NCI-H69 (cell line): ENCODE results near the gene PTCRA.
A peak's percentile ranks its signal among the peaks of the same experiment; 100 is the strongest.

Source experiments
- DNase-seq: peaks from one replicate; lab custom pipeline; 2025; lab: John Stamatoyannopoulos, UW

PTCRA gene

DNA sequence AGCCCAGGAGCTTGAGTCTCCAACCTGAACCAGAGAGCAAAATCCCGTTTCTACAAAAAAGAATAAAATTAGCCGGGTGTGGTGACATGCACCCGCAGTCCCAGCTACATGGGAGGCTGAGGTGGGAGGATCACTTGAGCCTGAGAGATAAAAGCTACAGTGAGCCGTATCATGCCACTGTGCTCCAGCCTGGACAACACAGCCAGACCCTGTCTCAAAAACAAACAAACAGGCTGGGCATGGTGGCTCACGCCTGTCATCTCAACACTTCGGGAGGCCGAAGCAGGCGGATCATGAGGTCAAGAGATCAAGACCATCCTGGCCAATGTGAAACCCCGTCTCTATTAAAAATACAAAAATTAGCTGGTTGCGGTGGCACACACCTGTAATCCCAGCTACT lies 11.4 kb upstream of the PTCRA start:
- DNase-seq: no peak

DNA sequence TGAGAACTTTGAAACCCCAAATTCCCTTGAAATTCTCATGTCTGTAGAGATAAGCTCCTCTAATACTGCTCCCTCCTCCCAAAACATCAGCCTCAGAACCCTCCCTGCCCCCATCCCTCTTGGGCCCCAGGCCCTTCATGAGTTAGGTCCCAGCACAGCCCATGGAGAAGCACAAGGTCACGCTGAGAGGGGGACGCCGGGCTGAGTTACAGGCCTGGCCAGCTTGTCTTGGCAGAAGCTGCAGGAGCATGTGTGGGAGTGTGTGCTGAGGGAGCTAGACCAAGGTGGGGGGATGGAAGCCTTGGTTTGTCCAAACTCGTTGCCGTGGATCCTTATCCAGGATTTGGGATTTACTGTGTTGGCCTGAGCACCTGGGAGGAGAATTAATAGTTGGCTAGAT lies 8.5 kb upstream of the PTCRA start:
- DNase-seq: no peak

- DNase-seq: no peak
Observed at GRCh38 chr6:42909835-42910234, 6.0 kb upstream of the PTCRA start.

GRCh38 chr6:42911171-42912021 lies 4.5 kb upstream of the PTCRA start:
- peak; percentile 71 for DNase-seq

DNA sequence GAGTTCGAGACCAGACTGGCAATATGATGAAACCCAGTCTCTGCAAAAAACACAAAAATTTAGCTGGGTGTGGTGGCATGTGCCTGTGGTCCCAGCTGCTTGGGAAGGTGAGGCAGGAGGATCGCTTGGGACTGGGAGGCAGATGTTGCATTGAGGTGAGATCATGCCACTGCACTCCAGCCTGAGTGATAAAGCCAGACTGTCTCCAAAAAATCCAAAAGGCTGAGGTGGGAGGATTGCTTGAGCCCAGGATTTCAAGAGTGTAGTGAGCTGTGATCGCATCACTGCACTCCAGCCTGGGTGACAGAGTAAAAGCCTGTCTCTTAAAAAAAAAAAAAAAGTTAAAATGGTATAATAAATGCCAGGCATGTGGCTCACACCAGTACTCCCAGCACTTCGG lies 1.3 kb upstream of the PTCRA start:
- no peak for DNase-seq

GRCh38 chr6:42916288-42916687 lies 435 bp downstream of the PTCRA start:
- no peak for DNase-seq

DNA sequence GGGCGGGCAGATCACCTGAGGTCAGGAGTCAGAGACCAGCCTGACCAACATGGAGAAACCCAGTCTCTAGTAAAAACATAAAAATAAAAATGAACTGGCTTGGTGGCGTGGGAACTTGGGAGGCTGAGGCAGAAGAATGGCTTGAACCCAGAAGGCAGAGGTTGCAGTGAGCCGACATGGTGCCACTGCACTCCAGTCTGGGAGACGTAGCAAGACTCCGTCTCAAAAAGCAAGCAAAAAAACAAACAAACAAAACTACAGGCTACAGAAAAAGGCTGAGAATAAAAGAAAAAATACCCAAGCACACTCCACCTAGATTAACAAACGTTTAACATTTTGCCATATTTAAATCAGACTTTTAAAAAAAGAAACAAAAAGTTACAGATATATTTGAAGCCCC lies 5.9 kb downstream of the PTCRA start:
- DNase-seq: no peak

- DNase-seq: peak; percentile 29
Observed at GRCh38 chr6:42923666-42924065, 7.8 kb downstream of the PTCRA start.

GRCh38 chr6:42925248-42925857 lies 9.5 kb downstream of the PTCRA start:
- DNase-seq: no peak

GRCh38 chr6:42928986-42929820 lies 13.3 kb downstream of the PTCRA start, which contains the start of gene CNPY3:
CNPY3 (plus strand) TSS chr6:42929480; CDS start chr6:42929571, 91 bp downstream.
- DNase-seq: peak; percentile 100

GRCh38 chr6:42929821-42930360 lies 14.0 kb downstream of the PTCRA start:
- DNase-seq: peak; percentile 87

DNA sequence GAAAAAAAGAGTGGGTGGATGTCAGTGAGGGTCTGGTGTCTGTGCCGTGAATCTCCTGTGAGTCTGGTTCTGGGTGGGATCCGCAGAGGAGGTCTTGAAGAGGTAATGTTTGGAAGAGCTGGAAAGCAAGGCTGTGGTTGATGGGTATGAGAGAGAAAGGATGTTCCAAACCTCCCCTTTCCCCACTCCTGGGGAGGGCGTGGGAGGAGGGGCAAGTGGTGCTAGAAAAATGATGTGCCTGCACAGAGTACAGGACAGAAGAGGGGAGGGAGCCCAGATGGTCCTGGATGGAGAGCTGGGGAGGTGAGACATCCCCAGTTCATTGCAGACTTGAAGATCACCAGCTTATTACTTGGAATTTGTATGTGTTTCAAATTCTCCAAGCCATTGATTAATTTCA lies 16.6 kb downstream of the PTCRA start:
- DNase-seq: no peak

GRCh38 chr6:42933205-42933604 lies 17.4 kb downstream of the PTCRA start:
- peak; percentile 11 for DNase-seq

DNA sequence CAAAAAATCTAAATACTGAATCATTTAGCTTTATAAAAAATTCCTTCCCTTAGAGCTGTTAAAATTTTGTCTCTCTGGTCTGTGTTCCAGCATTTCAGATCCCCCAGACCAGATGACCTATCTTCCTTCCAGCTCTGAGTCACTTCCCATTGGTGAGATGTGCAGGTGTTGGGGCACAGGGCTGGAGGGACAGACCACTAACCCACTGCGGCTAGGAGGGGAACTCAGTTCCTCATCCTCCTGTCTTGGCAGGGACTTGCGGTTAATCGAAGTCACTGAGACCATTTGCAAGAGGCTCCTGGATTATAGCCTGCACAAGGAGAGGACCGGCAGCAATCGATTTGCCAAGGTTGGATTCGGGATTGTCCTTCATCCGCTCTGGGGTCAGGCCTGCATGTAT lies 19.5 kb downstream of the PTCRA start:
- no peak for DNase-seq

DNA sequence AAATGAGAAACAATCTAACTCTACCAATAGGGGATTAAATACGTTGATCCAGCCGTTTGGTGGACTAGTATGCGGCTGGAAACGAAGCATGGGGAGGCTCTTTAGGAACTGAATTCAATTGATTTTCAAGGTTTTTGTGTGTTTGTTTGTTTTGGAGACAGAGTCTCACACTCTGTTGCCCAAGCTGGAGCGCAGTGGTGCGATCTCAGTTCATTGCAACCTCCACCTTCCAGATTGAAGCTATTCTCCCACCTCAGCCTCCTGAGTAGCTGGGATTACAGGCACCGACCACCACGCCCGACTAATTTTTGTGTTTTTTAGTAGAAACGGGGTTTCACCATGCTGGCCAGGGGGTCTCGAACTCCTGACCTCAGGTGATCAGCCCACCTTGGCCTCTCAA lies 20.5 kb downstream of the PTCRA start:
- no peak for DNase-seq

- no peak for DNase-seq
Observed at GRCh38 chr6:42937548-42938427, 21.9 kb downstream of the PTCRA start.

DNA sequence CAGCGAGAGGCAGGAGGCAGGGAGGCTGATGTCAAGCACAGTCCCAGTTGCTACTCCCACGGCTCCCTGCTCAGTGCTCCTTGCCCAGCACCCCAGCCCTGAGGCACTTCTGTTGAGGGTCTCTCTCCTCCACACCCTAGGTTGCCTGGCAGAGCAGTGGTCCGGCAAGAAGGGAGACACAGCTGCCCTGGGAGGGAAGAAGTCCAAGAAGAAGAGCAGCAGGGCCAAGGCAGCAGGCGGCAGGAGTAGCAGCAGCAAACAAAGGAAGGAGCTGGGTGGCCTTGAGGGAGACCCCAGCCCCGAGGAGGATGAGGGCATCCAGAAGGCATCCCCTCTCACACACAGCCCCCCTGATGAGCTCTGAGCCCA lies 22.6 kb downstream of the PTCRA start:
- DNase-seq: no peak

- no peak for DNase-seq
Observed at GRCh38 chr6:42938987-42939809, 23.3 kb downstream of the PTCRA start.

GRCh38 chr6:42939810-42940167 lies 23.9 kb downstream of the PTCRA start:
- DNase-seq: no peak

DNA sequence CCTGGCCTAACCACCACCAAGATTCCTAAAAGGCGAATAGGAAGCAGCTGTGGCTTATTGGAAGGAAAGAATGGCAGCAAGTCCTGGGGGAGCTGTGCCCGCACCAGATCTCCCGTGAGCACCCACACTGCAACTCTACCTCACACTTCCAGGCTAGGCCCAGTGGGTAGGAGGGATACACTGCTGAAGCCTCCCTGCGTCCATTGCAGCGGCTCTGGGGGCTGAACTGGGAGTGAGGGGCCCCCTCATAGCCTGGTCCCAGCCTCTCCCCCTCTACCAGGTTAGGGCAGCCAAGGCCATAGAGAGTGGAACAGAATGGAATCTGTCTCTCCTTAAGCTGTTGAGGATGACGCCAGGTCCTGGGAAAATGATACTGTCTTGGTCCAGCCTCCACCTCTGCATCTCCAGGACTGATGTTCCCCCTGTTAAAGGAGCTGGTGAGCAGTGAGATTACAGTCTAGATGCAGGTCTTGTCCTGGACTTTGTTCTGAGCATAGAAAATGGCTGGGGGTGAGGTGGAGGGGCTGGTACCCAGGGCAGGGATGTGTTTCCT lies 24.7 kb downstream of the PTCRA start:
- DNase-seq: no peak
